Measurements from ENCODE around the gene LIN7C. TPM values are rescaled to one million over a fixed set of nuclear protein-coding genes. Genes with fewer than 3 reads are reported as not detected.

Gene LIN7C
- total and polyA plus RNA-seq, 2 of the 8 experiments (the other 6 are each of a cell fraction or from before 2014, with no cell fraction given), result 10.5 to 42.7 TPM

DNA sequence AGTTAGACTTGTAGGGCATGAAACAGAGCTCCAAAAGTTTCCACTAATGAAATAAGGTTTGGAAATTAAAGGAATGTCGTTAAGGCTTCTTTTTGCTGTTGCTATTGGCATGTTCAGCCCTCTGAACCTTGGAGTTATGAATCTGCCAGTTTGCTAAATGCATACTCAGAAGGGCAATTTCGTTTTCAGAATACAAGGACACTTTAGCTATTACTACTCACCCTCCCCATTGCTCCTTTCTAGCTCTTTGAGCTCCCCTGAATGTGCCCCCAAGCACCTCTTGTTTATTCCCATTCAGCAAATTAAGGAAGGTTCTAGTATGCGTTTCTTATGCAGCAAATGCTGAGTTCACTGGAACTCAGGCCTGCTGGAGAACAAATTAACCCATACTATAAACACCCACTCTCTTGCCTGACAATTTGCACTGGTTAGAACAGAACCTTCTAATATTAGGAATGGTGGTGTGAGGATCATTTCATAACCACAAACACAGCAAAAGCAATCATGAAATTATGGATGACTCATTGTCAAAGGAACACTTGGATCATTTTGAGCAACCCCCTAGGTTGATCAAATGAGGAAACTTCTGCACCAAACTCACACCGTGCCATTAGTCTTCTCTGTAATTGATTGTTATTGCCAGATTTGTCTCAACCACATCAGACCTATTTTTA is 26.2 kb upstream of the LIN7C start:
- Histone ChIP-seq H2AK5ac (ENCODE audit: low read depth, low read length) (no peak overlapping the region), H3K4me1 (replicated peaks in 1 of 4; ENCODE audit: control insufficient read depth in 3 of 4, insufficient read depth in 4 of 4, low read length in 3 of 4) (no peaks in the 10 kb centered on the region), H2BK20ac (ENCODE audit: low read length) (no peak overlapping the region), H2BK15ac (ENCODE audit: low read length) (no peak overlapping the region), H3K79me2 (ENCODE audit: control insufficient read depth in 1 of 2, insufficient read depth in 2 of 2, low read length in 2 of 2) (no peaks in the 10 kb centered on the region), H3K27me3 (replicated peaks in 1 of 4; ENCODE audit: control insufficient read depth in 3 of 4, extremely low read depth in 1 of 4, insufficient read depth in 3 of 4, low read length in 3 of 4) (no peaks in the 10 kb centered on the region), H3K27ac (ENCODE audit: low read depth, low read length) (no peak overlapping the region), H4K91ac (replicated peaks; ENCODE audit: insufficient read length, low read length) (no peak overlapping the region), H3K79me1 (ENCODE audit: low read depth, low read length) (no peaks in the 10 kb centered on the region), H3K23ac (ENCODE audit: insufficient read length) (no peak overlapping the region), H3K4me3 (ENCODE audit: extremely low read depth in 1 of 4, insufficient read depth in 2 of 4, low read depth in 3 of 4, low read length in 4 of 4) (no peak overlapping the region), H2BK12ac (ENCODE audit: low read depth, low read length) (no peak overlapping the region), H3K14ac (ENCODE audit: insufficient read length) (no peak overlapping the region), H2AFZ (ENCODE audit: low read length) (no peak overlapping the region), H4K20me1 (replicated peaks in 1 of 2; ENCODE audit: control insufficient read depth in 1 of 2, insufficient read depth in 2 of 2, low read length in 2 of 2) (no peaks in the 10 kb centered on the region), H3K9me3 (ENCODE audit: insufficient read depth in 2 of 2, low read depth in 1 of 2, low read length in 1 of 2) (no peaks in the 10 kb centered on the region), H4K5ac (ENCODE audit: insufficient read length, low read depth, low read length) (no peak overlapping the region), H3K36me3 (ENCODE audit: control insufficient read depth in 2 of 4, insufficient read depth in 4 of 4, low read length in 3 of 4) (no peaks in the 10 kb centered on the region), H3K9ac (replicated peaks in 1 of 4; ENCODE audit: extremely low read depth in 1 of 4, low read depth in 3 of 4, low read length in 3 of 4) (no peak overlapping the region), H2BK120ac (replicated peaks; ENCODE audit: low read depth, low read length) (no peak overlapping the region), H2BK5ac (ENCODE audit: low read depth, low read length) (no peak overlapping the region), H3K4me2 (ENCODE audit: insufficient read depth in 1 of 2, low read depth in 2 of 2, low read length in 2 of 2) (no peak overlapping the region), H4K8ac (ENCODE audit: extremely low read depth, insufficient read depth, low read length) (no peak overlapping the region), H3K56ac (replicated peaks; ENCODE audit: insufficient read length, low read depth, low read length) (no peak overlapping the region), H3K23me2 (ENCODE audit: low read depth, low read length) (0 out of 2 replicates have a peak, but pooled peaks cover 3% of the 10 kb centered on the region), H3K18ac (ENCODE audit: extremely low read depth, low read length) (no peak overlapping the region), H3K4ac (replicated peaks; ENCODE audit: insufficient read length, low read depth, low read length) (no peak overlapping the region)
- FAIRE-seq, result no peak
- ChIA-PET CTCF (ENCODE audit: partially characterized antibody) (interaction anchor here (1.1 to 3.8 kb wide), 3 partner anchors 8 to 34 kb away, joined by 3 to 19 read pairs (median 5); no protein-coding TSS in a partner anchor), POLR2A (ENCODE audit: partially characterized antibody) (interaction anchor here (1.2 kb wide), 1 partner anchor 78 kb away, joined by 3 read pairs; no protein-coding TSS in a partner anchor)
- no peak for DNase-seq (ENCODE audit: low read depth in 1 of 2, low spot score in 2 of 2)
- WGBS, 2 experiments (ENCODE audit: extremely low coverage in 1 of 2, insufficient coverage in 1 of 2, insufficient read length in 1 of 2, insufficient replicate concordance in 2 of 2, low coverage in 1 of 2, low lambda C conversion rate in 2 of 2, missing lambda C conversion rate in 1 of 2), result 88% methylated on average over 4 of the region's 4 CpGs; no CpG with 5 or more reads in 1 of the 2 experiments
- TF ChIP-seq SIRT6 (IDR thresholded peaks at IDR 0.05; ENCODE audit: low read length), result no peak
- no peak for TF ChIP-seq ASH2L (IDR thresholded peaks at IDR 0.05; ENCODE audit: low read length)
- TF ChIP-seq TAF1 (IDR thresholded peaks at IDR 0.05; ENCODE audit: low read depth, low read length), result no peak
- TF ChIP-seq KDM4A (IDR thresholded peaks at IDR 0.05; ENCODE audit: low read depth, low read length, severe bottlenecking), result no peak
- no peak for TF ChIP-seq CBX8 (IDR thresholded peaks at IDR 0.05; ENCODE audit: borderline replicate concordance, low read depth, low read length)
- TF ChIP-seq GTF2F1 (IDR thresholded peaks at IDR 0.05; ENCODE audit: borderline replicate concordance, low read depth, low read length), result no peak
- no peak for TF ChIP-seq RBBP5 (IDR thresholded peaks at IDR 0.05; ENCODE audit: borderline replicate concordance, low read depth, low read length)
- no peak for TF ChIP-seq PHF8 (conservative IDR thresholded peaks at IDR 0.05; ENCODE audit: low read depth, low read length)
- TF ChIP-seq KDM1A (IDR thresholded peaks at IDR 0.05; ENCODE audit: borderline replicate concordance, low read length), result no peak
- TF ChIP-seq GABPA (IDR thresholded peaks at IDR 0.05; ENCODE audit: borderline replicate concordance, insufficient read depth, low read length), result no peak
- TF ChIP-seq, protein P1, sequence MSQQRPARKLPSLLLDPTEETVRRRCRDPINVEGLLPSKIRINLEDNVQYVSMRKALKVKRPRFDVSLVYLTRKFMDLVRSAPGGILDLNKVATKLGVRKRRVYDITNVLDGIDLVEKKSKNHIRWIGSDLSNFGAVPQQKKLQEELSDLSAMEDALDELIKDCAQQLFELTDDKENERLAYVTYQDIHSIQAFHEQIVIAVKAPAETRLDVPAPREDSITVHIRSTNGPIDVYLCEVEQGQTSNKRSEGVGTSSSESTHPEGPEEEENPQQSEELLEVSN (IDR thresholded peaks at IDR 0.05), result no peak
- no peak for TF ChIP-seq ZNF274 (IDR thresholded peaks at IDR 0.05; ENCODE audit: borderline replicate concordance, extremely low read depth, low read length)
